Cardiac muscle cell (in vitro differentiated cells and primary cell): ENCODE measurements around the gene PRR16. TPM values are rescaled to one million over a fixed set of nuclear protein-coding genes. Genes with fewer than 3 reads are reported as not detected.

Experiments
- DNase-seq, 2 donors: peaks; one replicate each; pipeline versions ENCODE4 v3.0.0 to v3.0.0-alpha.2; 2010 to 2017; ENCODE audit warnings: low read depth in 1 of 2, low spot score in 1 of 2
- H3K27ac ChIP-seq: fragments of 200-600 bp; sonication (generic); 2 replicates; pipeline ENCODE4 v1.5.1; 2016
- H3K27me3 ChIP-seq: fragments of 200-600 bp; sonication (generic); 2 replicates; pipeline ENCODE4 v1.6.0; 2016; ENCODE audit warnings: control low read depth
- H3K36me3 ChIP-seq: fragments of 200-600 bp; sonication (generic); 2 replicates; pipeline ENCODE4 v1.5.1; 2016; ENCODE audit warnings: control low read depth
- H3K4me1 ChIP-seq: fragments of 200-600 bp; sonication (generic); 2 replicates; pipeline ENCODE4 v1.8.1; 2017; ENCODE audit warnings: low read depth, mild to moderate bottlenecking, mixed run types
- H3K4me3 ChIP-seq: fragments of 200-600 bp; sonication (generic); 2 replicates; pipeline ENCODE4 v1.5.1; 2016; ENCODE audit warnings: mild to moderate bottlenecking
- H3K9me3 ChIP-seq: fragments of 200-600 bp; sonication (generic); 2 replicates; pipeline ENCODE4 v1.5.1; 2017; ENCODE audit warnings: low read depth, mild to moderate bottlenecking, control low read depth
- polyA plus RNA-seq: library from polyadenylated mRNA; unstranded; fragments of >200 nt; fragmentation: Nextera tagmentation; extraction: Ambion mirVana; gene quantifications from 2 replicates; pipeline ENCODE4 v1.2.1, GENCODE V29; 2016
- total RNA-seq: library from RNA; depleted of rRNA; stranded (reverse); fragments of >200 nt; gene quantifications from 2 replicates; pipeline ENCODE4 v1.2.3, GENCODE V29; 2016
- TF ChIP-seq, protein P1 (sequence below): IDR thresholded peaks from 2 replicates; pipeline ENCODE4 v1.5.1; 2012; ENCODE audit warnings: low read depth, mild to moderate bottlenecking, low read length

The PRR16 gene
- total and polyA plus RNA-seq, 2 experiments from 2014 or later = 2.3 to 5.4 TPM

- no peak overlapping the region for H3K4me3 ChIP-seq
- H3K27me3 ChIP-seq = no peaks in the 10 kb centered on the region
- TF ChIP-seq, protein P1, sequence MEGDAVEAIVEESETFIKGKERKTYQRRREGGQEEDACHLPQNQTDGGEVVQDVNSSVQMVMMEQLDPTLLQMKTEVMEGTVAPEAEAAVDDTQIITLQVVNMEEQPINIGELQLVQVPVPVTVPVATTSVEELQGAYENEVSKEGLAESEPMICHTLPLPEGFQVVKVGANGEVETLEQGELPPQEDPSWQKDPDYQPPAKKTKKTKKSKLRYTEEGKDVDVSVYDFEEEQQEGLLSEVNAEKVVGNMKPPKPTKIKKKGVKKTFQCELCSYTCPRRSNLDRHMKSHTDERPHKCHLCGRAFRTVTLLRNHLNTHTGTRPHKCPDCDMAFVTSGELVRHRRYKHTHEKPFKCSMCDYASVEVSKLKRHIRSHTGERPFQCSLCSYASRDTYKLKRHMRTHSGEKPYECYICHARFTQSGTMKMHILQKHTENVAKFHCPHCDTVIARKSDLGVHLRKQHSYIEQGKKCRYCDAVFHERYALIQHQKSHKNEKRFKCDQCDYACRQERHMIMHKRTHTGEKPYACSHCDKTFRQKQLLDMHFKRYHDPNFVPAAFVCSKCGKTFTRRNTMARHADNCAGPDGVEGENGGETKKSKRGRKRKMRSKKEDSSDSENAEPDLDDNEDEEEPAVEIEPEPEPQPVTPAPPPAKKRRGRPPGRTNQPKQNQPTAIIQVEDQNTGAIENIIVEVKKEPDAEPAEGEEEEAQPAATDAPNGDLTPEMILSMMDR = no peak
- H3K36me3 ChIP-seq = no peaks in the 10 kb centered on the region
- H3K9me3 ChIP-seq = no peaks in the 10 kb centered on the region
- no peak overlapping the region for H3K27ac ChIP-seq
- no peaks in the 10 kb centered on the region for H3K4me1 ChIP-seq
- DNase-seq = no peak
Observed at GRCh38 chr5:120473332-120473731, 9.2 kb downstream of the PRR16 start.

- no peaks in the 10 kb centered on the region for H3K9me3 ChIP-seq
- TF ChIP-seq, protein P1 = no peak
- DNase-seq = no peak
- H3K27ac ChIP-seq = no peak overlapping the region
- H3K4me3 ChIP-seq = no peak overlapping the region
- no peaks in the 10 kb centered on the region for H3K36me3 ChIP-seq
- no peaks in the 10 kb centered on the region for H3K27me3 ChIP-seq
- no peaks in the 10 kb centered on the region for H3K4me1 ChIP-seq
Observed at GRCh38 chr5:120476063-120476462, 12.0 kb downstream of the PRR16 start.

- no peaks in the 10 kb centered on the region for H3K9me3 ChIP-seq
- H3K4me3 ChIP-seq = no peak overlapping the region
- TF ChIP-seq, protein P1 = no peak
- DNase-seq = peak in 1 of 2 donors; percentile 4
- no peaks in the 10 kb centered on the region for H3K27me3 ChIP-seq
- no peaks in the 10 kb centered on the region for H3K4me1 ChIP-seq
- no peaks in the 10 kb centered on the region for H3K36me3 ChIP-seq
- H3K27ac ChIP-seq = no peak overlapping the region
Observed at GRCh38 chr5:120479066-120479465, 15.0 kb downstream of the PRR16 start.

GRCh38 chr5:120499876-120500563, 35.9 kb downstream of the PRR16 start:
- no peaks in the 10 kb centered on the region for H3K27me3 ChIP-seq
- DNase-seq = no peak
- H3K4me3 ChIP-seq = no peak overlapping the region
- no peaks in the 10 kb centered on the region for H3K9me3 ChIP-seq
- no peaks in the 10 kb centered on the region for H3K36me3 ChIP-seq
- H3K4me1 ChIP-seq = no peaks in the 10 kb centered on the region
- no peak overlapping the region for H3K27ac ChIP-seq
- TF ChIP-seq, protein P1 = no peak

DNA sequence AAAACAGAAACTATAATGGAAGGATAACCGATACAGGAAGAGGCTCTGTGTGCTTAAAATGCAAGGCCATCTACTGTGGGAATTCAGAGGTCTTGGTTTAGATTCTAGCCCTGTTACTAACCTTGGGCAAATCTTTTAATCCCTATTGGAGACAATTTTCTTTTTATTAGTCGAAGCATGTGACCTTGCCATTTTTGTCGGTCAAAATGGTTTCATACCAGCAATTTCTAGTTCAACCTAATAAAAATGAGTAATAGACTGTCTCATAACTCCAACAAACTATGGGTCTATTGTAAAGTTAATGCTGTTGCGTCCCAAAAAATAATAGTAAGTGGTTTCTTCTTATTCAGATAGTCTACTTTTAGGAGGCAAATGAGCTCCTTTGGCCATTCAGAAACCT, 38.4 kb downstream of the PRR16 start:
- TF ChIP-seq, protein P1 = no peak
- no peaks in the 10 kb centered on the region for H3K27me3 ChIP-seq
- no peaks in the 10 kb centered on the region for H3K4me1 ChIP-seq
- no peak overlapping the region for H3K4me3 ChIP-seq
- DNase-seq = no peak
- H3K9me3 ChIP-seq = no peaks in the 10 kb centered on the region
- no peak overlapping the region for H3K27ac ChIP-seq
- no peaks in the 10 kb centered on the region for H3K36me3 ChIP-seq

DNA sequence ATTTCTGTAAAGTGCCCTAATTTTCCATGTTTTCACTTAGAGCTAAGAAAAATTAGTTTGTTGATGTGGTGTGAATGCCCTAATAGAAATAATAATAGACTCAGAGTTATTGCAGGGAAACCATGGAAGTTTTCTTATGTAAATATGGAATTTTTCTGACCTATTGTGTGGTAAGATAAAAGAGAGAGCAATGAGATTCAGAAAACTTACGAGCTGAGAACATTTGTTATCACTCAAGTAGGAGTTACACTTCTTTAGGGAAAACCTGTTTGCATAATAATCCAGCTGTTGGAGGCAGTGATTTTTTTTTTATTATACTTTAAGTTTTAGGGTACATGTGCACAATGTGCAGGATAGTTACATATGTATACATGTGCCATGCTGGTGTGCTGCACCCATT, 39.2 kb downstream of the PRR16 start:
- H3K9me3 ChIP-seq = no peaks in the 10 kb centered on the region
- H3K36me3 ChIP-seq = no peaks in the 10 kb centered on the region
- no peak overlapping the region for H3K4me3 ChIP-seq
- no peaks in the 10 kb centered on the region for H3K27me3 ChIP-seq
- no peak for DNase-seq
- no peaks in the 10 kb centered on the region for H3K4me1 ChIP-seq
- TF ChIP-seq, protein P1 = no peak
- no peak overlapping the region for H3K27ac ChIP-seq
